ENCODE results near the gene SLC50A1. TPM values are rescaled to one million over a fixed set of nuclear protein-coding genes. Genes with fewer than 3 reads are reported as not detected.

The SLC50A1 gene
- polyA plus RNA-seq, 1 donor (not counting 4 experiments of a cell fraction or from before 2014, with no cell fraction given), result 54.5 TPM

GRCh38 chr1:155110826-155111225 lies 24.8 kb upstream of the SLC50A1 start:
- Histone ChIP-seq H3K9me3 (ENCODE audit: control insufficient read depth, low read depth, low read length) (no peaks in the 10 kb centered on the region), H3K79me2 (ENCODE audit: control insufficient read depth, insufficient read depth, low read length) (no peaks in the 10 kb centered on the region), H3K4me3 (ENCODE audit: control insufficient read depth in 2 of 3, extremely low read depth in 1 of 3, insufficient read depth in 2 of 3, low read depth in 1 of 3, low read length in 3 of 3) (no peak overlapping the region), H3K36me3 (ENCODE audit: control insufficient read depth in 2 of 2, extremely low read depth in 1 of 2, insufficient read depth in 2 of 2, low read length in 2 of 2) (no peaks in the 10 kb centered on the region), H3K9me1 (ENCODE audit: control insufficient read depth, extremely low read depth, insufficient read depth, low read length) (no peaks in the 10 kb centered on the region), H3K4me2 (ENCODE audit: control insufficient read depth, extremely low read depth, insufficient read depth, low read depth, low read length) (no peak overlapping the region), H3K4me1 (ENCODE audit: control insufficient read depth, extremely low read depth, insufficient read depth, low read length) (peaks cover 6% of the 10 kb centered on the region), H3K27me3 (ENCODE audit: control insufficient read depth, extremely low read depth, insufficient read depth, low read length) (no peaks in the 10 kb centered on the region), H3K9ac (ENCODE audit: control insufficient read depth, extremely low read depth, insufficient read depth, low read length) (no peak overlapping the region), H3K27ac (ENCODE audit: control insufficient read depth, insufficient read depth, low read length) (no peak overlapping the region), H4K20me1 (ENCODE audit: control insufficient read depth, extremely low read depth, insufficient read depth, low read length) (no peaks in the 10 kb centered on the region), H2AFZ (ENCODE audit: control insufficient read depth, low read length) (no peak overlapping the region)
- DNase-seq (ENCODE audit: low read depth, low spot score) (no peak), FAIRE-seq (no peak)
- dilution Hi-C loops (cut with MboI; ENCODE audit: extremely low pct_ligation_motif_present, low sequenced_read_pairs), result no loop called here
- TF ChIP-seq CTCF (optimal IDR thresholded peaks at IDR 0.05 in 1 of 3, IDR thresholded peaks at IDR 0.05 in 1 of 3, conservative IDR thresholded peaks at IDR 0.05 in 1 of 3; ENCODE audit: extremely low read depth in 1 of 3, insufficient read depth in 2 of 3, low read length in 3 of 3), result no peak
- TF ChIP-seq EZH2 (IDR thresholded peaks at IDR 0.05; ENCODE audit: low read length), result no peak

- dilution Hi-C loops (cut with MboI; ENCODE audit: extremely low pct_ligation_motif_present, low sequenced_read_pairs), result no loop called here
- Histone ChIP-seq H3K9me1 (ENCODE audit: control insufficient read depth, extremely low read depth, insufficient read depth, low read length) (no peaks in the 10 kb centered on the region), H4K20me1 (ENCODE audit: control insufficient read depth, extremely low read depth, insufficient read depth, low read length) (no peaks in the 10 kb centered on the region), H3K9me3 (ENCODE audit: control insufficient read depth, low read depth, low read length) (no peaks in the 10 kb centered on the region), H3K27ac (ENCODE audit: control insufficient read depth, insufficient read depth, low read length) (no peak overlapping the region), H3K4me1 (ENCODE audit: control insufficient read depth, extremely low read depth, insufficient read depth, low read length) (peaks cover 6% of the 10 kb centered on the region), H3K4me2 (ENCODE audit: control insufficient read depth, extremely low read depth, insufficient read depth, low read depth, low read length) (no peak overlapping the region), H3K79me2 (ENCODE audit: control insufficient read depth, insufficient read depth, low read length) (no peaks in the 10 kb centered on the region), H3K4me3 (ENCODE audit: control insufficient read depth in 2 of 3, extremely low read depth in 1 of 3, insufficient read depth in 2 of 3, low read depth in 1 of 3, low read length in 3 of 3) (no peak overlapping the region), H3K9ac (ENCODE audit: control insufficient read depth, extremely low read depth, insufficient read depth, low read length) (no peak overlapping the region), H3K36me3 (ENCODE audit: control insufficient read depth in 2 of 2, extremely low read depth in 1 of 2, insufficient read depth in 2 of 2, low read length in 2 of 2) (no peaks in the 10 kb centered on the region), H3K27me3 (ENCODE audit: control insufficient read depth, extremely low read depth, insufficient read depth, low read length) (peaks cover 3% of the 10 kb centered on the region), H2AFZ (ENCODE audit: control insufficient read depth, low read length) (no peak overlapping the region)
- FAIRE-seq, result no peak
- TF ChIP-seq EZH2 (IDR thresholded peaks at IDR 0.05; ENCODE audit: low read length) (no peak), CTCF (optimal IDR thresholded peaks at IDR 0.05 in 1 of 3, IDR thresholded peaks at IDR 0.05 in 1 of 3, conservative IDR thresholded peaks at IDR 0.05 in 1 of 3; ENCODE audit: extremely low read depth in 1 of 3, insufficient read depth in 2 of 3, low read length in 3 of 3) (no peak)
- no peak for DNase-seq (ENCODE audit: low read depth, low spot score)
Measured at GRCh38 chr1:155113450-155113980, 22.1 kb upstream of the SLC50A1 start.
